Suprapubic skin (tissue), 4 donors: ENCODE results near the gene GPLD1.

ENCODE experiments used
- CTCF ChIP-seq, 2 donors: fragments of 200-600 bp in 1 of 2; fragments of 450-650 bp in 1 of 2; sonication (generic) in 1 of 2; IDR thresholded peaks; one replicate each; pipeline ENCODE4 v1.5.1; 2016 to 2019; ENCODE audit warnings: antibody characterized with exemption in 2 of 2, mild to moderate bottlenecking in 1 of 2, moderate library complexity in 1 of 2
- EP300 ChIP-seq: sonication (generic); formaldehyde crosslinking; IDR thresholded peaks from one replicate; pipeline ENCODE4 v1.6.1; 2017; ENCODE audit warnings: antibody characterized with exemption
- POLR2A ChIP-seq, 2 donors: fragments of 450-650 bp; IDR thresholded peaks; one replicate each; pipeline ENCODE4 v1.6.1; 2017; ENCODE audit warnings: antibody characterized with exemption in 2 of 2, mild to moderate bottlenecking in 2 of 2, moderate library complexity in 2 of 2
- POLR2AphosphoS5 ChIP-seq, 3 donors: sonication (generic); formaldehyde crosslinking; IDR thresholded peaks; one replicate each; pipeline ENCODE4 v1.6.1; 2017; ENCODE audit warnings: antibody characterized with exemption in 3 of 3

- TF ChIP-seq POLR2A (IDR thresholded peaks at IDR 0.05) (no peak), POLR2AphosphoS5 (IDR thresholded peaks at IDR 0.05) (no peak), CTCF (IDR thresholded peaks at IDR 0.05) (no peak), EP300 (no peak)
These were observed 41.0 kb downstream of the GPLD1 start for GRCh38 chr6:24448396-24448795.
